Stimulated activated CD4-positive, alpha-beta T cell treated with anti-CD3 and anti-CD28 coated beads, Interleukin-1b, Interleukin-23, amount 100 ng/mL, for 1 hour (primary cell): ENCODE data around the gene LEMD1.
"Not testable (repeated sequence)": the region's sequence is repeated elsewhere in the genome, so short reads cannot be mapped to it uniquely, and the experiment has no call there.

Experiments
- DNase-seq, 2 donors: peaks; one replicate each; pipeline ENCODE4 v3.0.0-alpha.2; 2020; ENCODE audit warnings: low read depth in 2 of 2

The LEMD1 gene

GRCh38 chr1:205430696-205431305 is 8.9 kb upstream of the LEMD1 start:
- peak in 1 of 2 donors; percentile 36 for DNase-seq

GRCh38 chr1:205429762-205430695 is 8.2 kb upstream of the LEMD1 start:
- no peak for DNase-seq

- DNase-seq = no peak
Observed at GRCh38 chr1:205424901-205425600, 3.2 kb upstream of the LEMD1 start.

GRCh38 chr1:205423814-205424399 is 2.1 kb upstream of the LEMD1 start:
- DNase-seq = no peak

- no peak for DNase-seq
Observed at GRCh38 chr1:205422993-205423642, 1.3 kb upstream of the LEMD1 start.

- no peak for DNase-seq
Observed at GRCh38 chr1:205420938-205421337, 918 bp downstream of the LEMD1 start.

- DNase-seq = no peak
Observed at GRCh38 chr1:205417870-205418635, 3.8 kb downstream of the LEMD1 start.

GRCh38 chr1:205416322-205416721 is 5.5 kb downstream of the LEMD1 start:
- DNase-seq = no peak

GRCh38 chr1:205410581-205411298 is 11.1 kb downstream of the LEMD1 start:
- no peak for DNase-seq

GRCh38 chr1:205407970-205408369 is 13.9 kb downstream of the LEMD1 start:
- DNase-seq = no peak

- DNase-seq = not testable (repeated sequence)
Observed at GRCh38 chr1:205406252-205406651, 15.6 kb downstream of the LEMD1 start.

- DNase-seq = not testable (repeated sequence)
Observed at GRCh38 chr1:205404484-205404883, 17.4 kb downstream of the LEMD1 start.

- no peak for DNase-seq
Observed at GRCh38 chr1:205398586-205398985, 23.3 kb downstream of the LEMD1 start.

- no peak for DNase-seq
Observed at GRCh38 chr1:205396967-205397616, 24.8 kb downstream of the LEMD1 start.

- no peak for DNase-seq
Observed at GRCh38 chr1:205395616-205396015, 26.2 kb downstream of the LEMD1 start.

- no peak for DNase-seq
Observed at GRCh38 chr1:205392650-205393049, 29.2 kb downstream of the LEMD1 start.

- no peak for DNase-seq
Observed at GRCh38 chr1:205391386-205391785, 30.5 kb downstream of the LEMD1 start.

- no peak for DNase-seq
Observed at GRCh38 chr1:205387845-205388244, 34.0 kb downstream of the LEMD1 start.

- DNase-seq = not testable (repeated sequence)
Observed at GRCh38 chr1:205382990-205383389, 38.9 kb downstream of the LEMD1 start.

- no peak for DNase-seq
Observed at GRCh38 chr1:205382561-205382960, 39.3 kb downstream of the LEMD1 start.
